GM19324 (cell line): ENCODE results near the gene PRELID3B.
"Not testable (repeated sequence)": the region's sequence is repeated elsewhere in the genome, so short reads cannot be mapped to it uniquely, and the experiment has no call there.

Experiments used
- ATAC-seq: cut with Tn5 transposase; IDR thresholded peaks from one replicate; pipeline ENCODE4 v1.9.1; 2021; ENCODE audit warnings: mild to moderate bottlenecking, moderate library complexity; ENCODE audit not compliant: unreplicated experiment, low FRiP score

The PRELID3B gene

DNA sequence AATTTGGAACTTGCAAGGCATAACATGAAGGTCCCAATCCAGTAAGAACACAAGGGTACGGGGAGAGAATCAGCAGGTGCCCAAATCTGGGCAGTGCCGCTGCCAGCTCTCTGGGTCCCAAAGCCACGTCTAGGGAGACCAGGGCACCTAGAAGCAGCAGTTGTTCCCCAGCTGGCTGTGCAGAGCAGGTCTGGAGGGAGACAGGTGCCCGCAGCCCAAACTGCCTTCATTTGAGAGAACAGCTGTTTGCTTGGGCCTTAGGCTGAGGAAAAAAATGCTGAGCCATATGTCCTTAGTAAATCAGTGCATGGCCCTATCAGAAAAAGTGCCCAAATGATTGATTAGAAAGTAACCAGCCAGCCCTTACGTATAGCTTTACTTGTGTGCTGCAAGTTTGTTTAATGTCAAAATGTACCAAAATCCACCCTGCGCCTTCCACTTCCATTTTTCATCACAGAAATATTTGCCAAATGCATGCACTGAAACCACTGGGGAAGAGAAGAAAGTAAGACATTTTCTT is 9.1 kb upstream of the PRELID3B start:
- ATAC-seq, result no peak

- no peak for ATAC-seq
These were observed 7.9 kb upstream of the PRELID3B start for GRCh38 chr20:59050437-59050836.

- no peak for ATAC-seq
These were observed 6.1 kb upstream of the PRELID3B start for GRCh38 chr20:59048681-59049030.

GRCh38 chr20:59047938-59048680 is 5.5 kb upstream of the PRELID3B start:
- no peak for ATAC-seq

GRCh38 chr20:59046862-59047261 is 4.3 kb upstream of the PRELID3B start:
- no peak for ATAC-seq

DNA sequence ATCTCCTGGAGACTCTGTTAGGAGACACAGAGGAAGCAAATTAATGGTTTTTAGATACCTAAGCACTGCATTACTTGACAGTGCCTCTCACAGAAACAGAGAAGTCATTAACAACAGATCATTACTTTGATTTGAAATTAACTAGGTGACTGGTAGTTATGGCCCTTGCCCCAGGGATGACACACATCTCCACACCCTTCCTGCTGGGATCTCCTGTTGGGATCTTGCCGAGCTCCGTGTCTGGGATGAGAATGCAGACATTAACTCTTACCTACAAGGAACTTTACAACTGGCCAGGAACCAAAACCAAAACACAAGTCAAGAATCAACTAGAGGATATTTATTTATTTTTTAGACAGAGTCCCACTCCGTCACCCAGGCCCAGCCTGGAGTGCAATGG is 2.2 kb upstream of the PRELID3B start:
- no peak for ATAC-seq

GRCh38 chr20:59044295-59044694 is 1.7 kb upstream of the PRELID3B start:
- ATAC-seq, result no peak

- no peak for ATAC-seq
These were observed 1.1 kb upstream of the PRELID3B start for GRCh38 chr20:59043698-59044097.

GRCh38 chr20:59042796-59043631 is 428 bp upstream of the PRELID3B start:
- peak; percentile 95 for ATAC-seq

DNA sequence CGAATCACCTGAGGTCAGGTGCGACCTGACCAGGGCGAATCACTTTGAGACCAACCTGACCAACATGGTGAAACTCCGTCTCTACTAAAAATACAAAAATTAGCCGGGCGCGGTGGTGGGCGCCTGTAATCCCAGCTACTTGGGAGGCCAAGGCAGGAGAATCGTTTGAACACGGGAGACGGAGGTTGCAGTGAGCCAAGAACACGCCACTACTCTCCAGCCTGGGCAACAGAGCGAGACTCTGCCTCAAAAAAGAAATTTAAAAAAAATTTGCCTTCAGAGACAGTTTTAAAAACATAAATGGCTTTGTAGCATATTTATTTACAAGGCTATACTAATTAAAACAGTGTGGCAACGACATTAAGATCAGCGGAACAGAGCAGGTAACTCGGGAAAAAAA is 1.1 kb downstream of the PRELID3B start:
- ATAC-seq, result not testable (repeated sequence)

DNA sequence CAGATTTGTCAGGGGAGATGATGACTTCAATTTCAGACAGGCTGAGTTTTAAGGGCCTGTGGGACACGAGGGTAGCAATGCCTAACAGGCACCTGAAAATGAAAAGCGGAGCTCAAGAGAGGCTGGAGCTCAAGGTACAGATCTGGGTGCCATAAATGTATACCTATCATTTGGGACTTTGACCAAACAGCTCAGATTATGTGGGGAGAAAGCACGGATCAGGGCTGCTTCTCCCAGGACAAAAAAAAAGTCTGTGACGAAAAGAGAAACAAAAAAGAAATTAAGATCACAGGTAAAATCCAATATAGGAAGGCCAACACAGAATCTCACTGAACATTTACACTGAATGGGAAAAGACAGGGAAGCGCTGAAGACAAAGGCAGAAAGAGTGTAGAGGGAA is 1.9 kb downstream of the PRELID3B start:
- no peak for ATAC-seq

DNA sequence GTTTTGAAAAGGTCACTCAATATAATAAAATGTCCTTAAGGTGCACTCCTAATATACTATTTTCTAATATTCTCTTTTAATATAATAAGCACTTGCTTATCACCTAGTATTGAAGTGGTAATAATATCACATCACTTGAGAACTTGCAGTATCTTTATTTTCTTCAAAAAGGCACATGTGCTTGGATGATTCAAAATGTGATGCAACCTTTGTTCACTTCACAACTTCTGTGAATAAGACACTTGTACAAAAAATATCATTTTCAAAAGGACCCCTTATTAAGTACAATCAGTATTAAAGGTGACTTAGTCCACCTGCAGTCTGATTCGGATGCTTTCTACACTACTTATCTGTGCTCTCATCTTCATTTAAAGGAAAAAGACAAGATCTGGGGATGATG is 3.4 kb downstream of the PRELID3B start:
- no peak for ATAC-seq

DNA sequence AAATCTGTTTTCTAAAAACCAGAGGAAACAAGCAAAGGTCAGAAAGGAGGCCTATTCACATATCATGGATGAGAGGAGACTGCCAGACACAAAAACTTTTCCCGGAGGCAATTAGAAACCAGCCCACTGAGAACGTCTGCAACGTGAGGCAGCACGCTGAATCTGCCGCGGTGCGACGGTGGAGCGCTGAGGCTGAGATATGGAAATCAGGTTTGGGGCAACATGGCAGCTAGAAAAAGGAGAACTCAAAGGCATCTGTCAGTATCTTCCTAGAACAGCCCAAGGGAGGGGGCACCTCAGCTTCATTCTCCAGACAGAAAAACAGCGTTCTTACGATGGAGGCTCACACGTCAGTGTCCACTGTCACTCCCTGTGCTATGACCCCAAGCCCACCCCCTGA is 5.2 kb downstream of the PRELID3B start:
- no peak for ATAC-seq

- no peak for ATAC-seq
These were observed 7.2 kb downstream of the PRELID3B start for GRCh38 chr20:59035381-59035780.

DNA sequence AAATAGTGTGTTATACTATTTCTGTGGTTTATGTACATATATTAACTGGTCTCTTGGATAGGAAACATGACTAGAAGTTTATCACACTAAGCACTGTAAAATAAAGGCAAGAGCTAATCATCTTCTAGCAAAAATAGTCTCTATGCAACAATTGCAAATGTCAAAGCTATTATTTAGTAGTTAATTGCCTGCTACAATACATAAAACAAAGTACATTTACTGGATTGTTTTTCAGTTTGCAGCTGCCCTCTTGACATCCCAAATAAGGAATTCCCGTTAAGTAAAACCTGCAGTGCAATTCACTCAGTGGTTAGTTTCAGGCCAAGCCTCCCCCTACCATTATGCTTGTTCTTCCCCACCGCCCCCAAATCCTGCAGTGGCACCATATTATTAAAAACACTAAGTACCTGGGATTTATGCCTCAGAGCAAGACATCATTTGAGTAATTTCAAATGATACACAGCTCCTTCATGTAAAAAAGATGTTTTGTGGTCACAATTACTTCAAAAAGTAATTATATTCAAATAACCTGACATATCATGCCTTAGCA is 8.9 kb downstream of the PRELID3B start:
- ATAC-seq, result no peak

- ATAC-seq, result no peak
These were observed 9.5 kb downstream of the PRELID3B start for GRCh38 chr20:59033093-59033492.

- ATAC-seq, result peak; percentile 29
These were observed 9.9 kb downstream of the PRELID3B start for GRCh38 chr20:59032713-59033059.

- peak; percentile 99 for ATAC-seq
These were observed 10.4 kb downstream of the PRELID3B start, which contains the start of gene ATP5F1E for GRCh38 chr20:59032023-59032712. Gene ATP5F1E (minus strand): TSS chr20:59032335. CDS start chr20:59032251, 84 bp downstream.

GRCh38 chr20:59031564-59032022 is 11.0 kb downstream of the PRELID3B start:
- ATAC-seq, result no peak

GRCh38 chr20:59030911-59031563 is 11.5 kb downstream of the PRELID3B start:
- no peak for ATAC-seq
